Right ventricle myocardium inferior (tissue), 1 donor: ENCODE data around the gene AFF3. TPM values are rescaled to one million over a fixed set of nuclear protein-coding genes. Genes with fewer than 3 reads are reported as not detected.

Experiments
- ATAC-seq: fragments of 200-7000 bp; cut with Tn5 transposase; one replicate; pipeline ENCODE4 v1.9.1; 2020; ENCODE audit warnings: mild to moderate bottlenecking, moderate library complexity
- DNase-seq: peaks from one replicate; pipeline ENCODE4 v3.0.0; 2021; ENCODE audit errors: missing footprints
- intact Hi-C: fragments of 100-400 bp; cut with DNase I; formaldehyde crosslinking; loops from one replicate; pipeline ENCODE4 v1.11.0; 2022
- long read RNA-seq: library from polyadenylated mRNA; unstranded; transcript quantifications from one replicate; pipeline ENCODE4 v2.0.0, GENCODE V29; 2021
- total RNA-seq: library from RNA; stranded (reverse); fragmentation: NEBNext Ultra II Directional; extraction: Animal tissue kit (Norgen Biotek cat#: 25700); gene quantifications from one replicate; pipeline ENCODE4 v1.2.1, GENCODE V29; 2021
- donor health status: DM: no; HTN: yes; CAD: no; lungs with severe emphysema.

Gene AFF3, protein sequence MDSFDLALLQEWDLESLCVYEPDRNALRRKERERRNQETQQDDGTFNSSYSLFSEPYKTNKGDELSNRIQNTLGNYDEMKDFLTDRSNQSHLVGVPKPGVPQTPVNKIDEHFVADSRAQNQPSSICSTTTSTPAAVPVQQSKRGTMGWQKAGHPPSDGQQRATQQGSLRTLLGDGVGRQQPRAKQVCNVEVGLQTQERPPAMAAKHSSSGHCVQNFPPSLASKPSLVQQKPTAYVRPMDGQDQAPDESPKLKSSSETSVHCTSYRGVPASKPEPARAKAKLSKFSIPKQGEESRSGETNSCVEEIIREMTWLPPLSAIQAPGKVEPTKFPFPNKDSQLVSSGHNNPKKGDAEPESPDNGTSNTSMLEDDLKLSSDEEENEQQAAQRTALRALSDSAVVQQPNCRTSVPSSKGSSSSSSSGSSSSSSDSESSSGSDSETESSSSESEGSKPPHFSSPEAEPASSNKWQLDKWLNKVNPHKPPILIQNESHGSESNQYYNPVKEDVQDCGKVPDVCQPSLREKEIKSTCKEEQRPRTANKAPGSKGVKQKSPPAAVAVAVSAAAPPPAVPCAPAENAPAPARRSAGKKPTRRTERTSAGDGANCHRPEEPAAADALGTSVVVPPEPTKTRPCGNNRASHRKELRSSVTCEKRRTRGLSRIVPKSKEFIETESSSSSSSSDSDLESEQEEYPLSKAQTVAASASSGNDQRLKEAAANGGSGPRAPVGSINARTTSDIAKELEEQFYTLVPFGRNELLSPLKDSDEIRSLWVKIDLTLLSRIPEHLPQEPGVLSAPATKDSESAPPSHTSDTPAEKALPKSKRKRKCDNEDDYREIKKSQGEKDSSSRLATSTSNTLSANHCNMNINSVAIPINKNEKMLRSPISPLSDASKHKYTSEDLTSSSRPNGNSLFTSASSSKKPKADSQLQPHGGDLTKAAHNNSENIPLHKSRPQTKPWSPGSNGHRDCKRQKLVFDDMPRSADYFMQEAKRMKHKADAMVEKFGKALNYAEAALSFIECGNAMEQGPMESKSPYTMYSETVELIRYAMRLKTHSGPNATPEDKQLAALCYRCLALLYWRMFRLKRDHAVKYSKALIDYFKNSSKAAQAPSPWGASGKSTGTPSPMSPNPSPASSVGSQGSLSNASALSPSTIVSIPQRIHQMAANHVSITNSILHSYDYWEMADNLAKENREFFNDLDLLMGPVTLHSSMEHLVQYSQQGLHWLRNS (N-terminal part only)
- 6.8 TPM for total RNA-seq
- long read RNA-seq, partial matches to known transcripts: 0 of 2 reads
- long read RNA-seq, other reads (novel, unspliced or antisense): 2 of 2 reads

DNA sequence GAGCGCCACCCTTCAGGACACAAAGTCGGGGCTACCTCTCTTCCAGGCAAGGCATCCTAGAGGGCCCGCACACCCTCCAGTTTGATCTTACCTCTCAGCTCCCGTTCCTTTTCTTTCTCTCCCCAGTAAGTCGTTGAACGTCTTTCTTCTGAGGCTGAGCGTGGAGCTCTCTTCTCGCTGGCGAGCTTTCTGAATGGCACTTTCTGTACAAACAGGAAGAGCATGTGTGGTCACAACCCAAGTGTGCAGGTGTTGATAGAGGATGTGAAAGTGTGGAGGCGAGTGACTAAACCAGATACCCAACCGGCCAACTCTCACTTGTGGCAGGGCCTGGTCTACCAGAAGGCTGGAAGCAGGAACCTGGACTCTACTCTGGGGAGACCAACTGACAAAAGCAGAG, at the start of gene AFF3:
Gene AFF3 (minus strand): TSS at position 198 of the 400 bp plus-strand sequence. CDS start 38,136 bp downstream, outside the sequence.
- ATAC-seq (no peak), DNase-seq (no peak)
- intact Hi-C loops: no loop called here

DNA sequence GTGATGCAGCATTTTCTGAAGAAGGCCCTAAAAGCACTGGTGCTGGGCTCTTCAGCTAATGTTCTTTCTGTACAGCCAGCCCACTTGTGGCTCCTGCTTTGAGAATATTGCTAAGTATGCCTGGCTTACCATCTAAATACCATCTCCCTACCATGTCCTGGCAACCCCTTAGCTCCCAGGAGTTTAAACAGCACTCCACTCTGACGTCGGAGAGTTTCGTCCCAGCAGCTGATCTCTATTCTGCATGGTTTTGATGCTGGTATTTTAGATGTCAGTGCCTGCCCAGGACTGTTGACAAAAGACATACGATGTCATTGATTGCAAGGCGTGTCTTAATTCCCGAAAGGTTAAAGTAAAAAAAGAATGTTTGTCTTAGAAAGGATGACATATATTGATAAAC, 47.0 kb upstream of the AFF3 start:
- ATAC-seq (peak; percentile 42), DNase-seq (no peak)
- intact Hi-C loops: no loop called here

DNA sequence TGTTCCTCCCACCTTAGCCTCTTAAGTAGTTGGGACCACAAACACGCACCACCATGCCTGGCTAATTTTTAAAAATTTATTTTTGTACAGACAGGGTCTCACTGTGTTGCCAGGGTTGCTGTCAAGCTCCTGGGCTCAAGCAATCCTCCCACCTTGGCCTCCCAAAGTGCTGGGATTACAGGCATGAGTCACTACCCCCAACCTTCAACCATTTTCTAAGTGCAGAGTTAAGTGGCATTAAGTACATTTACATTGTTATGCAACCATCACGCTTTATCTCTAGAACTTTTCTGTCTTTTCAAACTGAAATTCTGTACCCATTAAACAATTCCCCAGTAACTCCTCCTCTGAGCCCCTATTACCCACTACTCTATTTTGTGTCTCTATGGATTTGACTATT, 45.9 kb upstream of the AFF3 start:
- no peak for DNase-seq
- intact Hi-C loops: no loop called here
- ATAC-seq: no peak

DNA sequence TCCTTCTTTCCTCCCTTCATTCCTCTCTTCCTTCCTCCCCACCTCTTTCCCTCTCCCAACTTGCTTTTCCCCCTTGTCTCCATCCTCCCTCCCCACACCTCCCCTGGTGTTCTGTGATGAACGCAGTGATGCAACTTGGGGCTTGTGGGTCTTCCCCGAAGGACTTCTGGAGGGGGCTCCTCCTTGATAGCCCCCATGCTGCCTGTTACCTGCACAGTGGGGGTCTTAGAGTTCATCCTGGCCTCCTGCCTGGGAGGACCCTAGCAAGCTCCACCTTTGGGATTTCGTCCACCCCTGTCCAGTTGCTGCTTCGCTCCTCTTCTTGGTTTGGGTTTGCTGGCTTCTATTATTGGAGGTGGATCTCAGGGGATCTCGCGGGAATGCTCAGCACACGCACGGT, 43.7 kb upstream of the AFF3 start:
- intact Hi-C loops: no loop called here
- ATAC-seq (no peak), DNase-seq (no peak)

DNA sequence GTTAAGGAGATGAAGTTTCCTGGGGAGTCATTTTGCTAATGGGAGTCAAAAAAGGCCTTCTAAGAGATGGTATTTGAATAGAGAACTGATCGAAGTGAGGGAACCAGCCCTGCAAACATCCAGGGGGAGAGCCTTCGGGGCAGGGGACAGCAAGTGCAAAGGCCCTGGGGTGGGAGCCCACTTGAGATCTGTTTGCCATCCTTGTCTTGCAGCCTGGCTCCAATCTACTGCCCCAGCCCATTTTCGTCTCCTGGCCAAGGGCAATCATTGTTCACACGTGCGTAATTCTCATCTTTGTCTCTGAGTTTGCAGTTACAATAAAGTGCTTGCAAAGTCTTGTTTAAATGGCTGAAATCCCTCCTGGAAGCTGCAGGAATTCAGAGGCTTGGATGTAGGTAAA, 43.1 kb upstream of the AFF3 start:
- intact Hi-C loops: no loop called here
- no peak for DNase-seq
- ATAC-seq: no peak

DNA sequence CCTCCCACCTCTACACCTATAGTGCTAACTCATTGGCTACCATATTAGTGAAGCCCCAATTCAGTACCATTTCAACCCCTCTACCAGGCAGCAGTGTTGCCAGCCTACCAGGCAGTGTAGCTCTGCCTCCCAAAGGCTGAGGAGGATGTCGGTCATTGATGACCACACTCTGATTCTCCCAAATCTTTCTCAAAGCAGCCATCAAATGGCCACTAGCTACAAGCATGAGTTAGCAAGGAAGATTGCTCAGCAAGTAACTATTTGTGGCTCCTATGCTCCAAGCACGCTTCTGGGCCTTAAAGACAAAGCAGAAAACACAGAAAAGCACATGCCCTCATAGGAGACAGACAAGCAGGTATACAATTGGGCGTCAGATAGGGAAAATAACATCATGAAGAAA, 42.7 kb upstream of the AFF3 start:
- ATAC-seq: no peak
- intact Hi-C loops: no loop called here

DNA sequence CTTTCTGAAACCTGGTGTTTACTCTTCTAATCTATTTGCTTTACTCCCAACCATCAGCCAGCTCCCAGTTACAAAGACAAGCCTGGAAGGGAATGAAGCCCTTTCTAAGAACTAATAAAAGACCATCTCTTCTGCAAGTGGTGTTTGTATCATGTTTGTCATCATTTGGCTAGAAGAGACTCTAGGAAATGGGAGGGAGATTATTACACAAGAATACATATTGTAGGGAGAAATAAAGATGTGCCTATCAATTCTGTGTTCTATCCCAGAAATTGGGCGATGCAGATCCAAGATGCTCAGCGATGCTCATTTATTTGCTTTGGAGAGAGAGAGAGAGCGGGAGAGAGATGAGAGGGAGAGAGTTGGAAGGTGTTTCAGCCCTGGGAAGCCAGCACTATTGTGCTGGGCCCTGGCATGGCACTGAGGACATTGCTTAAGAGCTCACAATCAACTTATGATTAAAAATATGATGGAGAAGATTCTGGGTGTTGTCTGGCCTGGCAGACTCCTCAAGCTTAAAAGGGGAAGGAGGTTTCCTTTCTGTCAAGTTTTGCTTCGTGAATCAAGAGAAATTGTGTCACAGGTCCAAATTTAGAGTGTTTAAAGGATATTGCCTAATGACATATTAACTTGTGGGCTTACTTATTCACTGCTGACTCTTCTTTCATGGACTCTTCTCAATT, 41.8 kb upstream of the AFF3 start:
- no peak for DNase-seq
- no peak for ATAC-seq
- intact Hi-C loops: loop anchor here (5.0 kb wide), 1 partner anchor 72 kb away; no protein-coding TSS in a partner anchor

More for the DNA sequence above, 42.7 kb upstream of the AFF3 start:
- DNase-seq: no peak

DNA sequence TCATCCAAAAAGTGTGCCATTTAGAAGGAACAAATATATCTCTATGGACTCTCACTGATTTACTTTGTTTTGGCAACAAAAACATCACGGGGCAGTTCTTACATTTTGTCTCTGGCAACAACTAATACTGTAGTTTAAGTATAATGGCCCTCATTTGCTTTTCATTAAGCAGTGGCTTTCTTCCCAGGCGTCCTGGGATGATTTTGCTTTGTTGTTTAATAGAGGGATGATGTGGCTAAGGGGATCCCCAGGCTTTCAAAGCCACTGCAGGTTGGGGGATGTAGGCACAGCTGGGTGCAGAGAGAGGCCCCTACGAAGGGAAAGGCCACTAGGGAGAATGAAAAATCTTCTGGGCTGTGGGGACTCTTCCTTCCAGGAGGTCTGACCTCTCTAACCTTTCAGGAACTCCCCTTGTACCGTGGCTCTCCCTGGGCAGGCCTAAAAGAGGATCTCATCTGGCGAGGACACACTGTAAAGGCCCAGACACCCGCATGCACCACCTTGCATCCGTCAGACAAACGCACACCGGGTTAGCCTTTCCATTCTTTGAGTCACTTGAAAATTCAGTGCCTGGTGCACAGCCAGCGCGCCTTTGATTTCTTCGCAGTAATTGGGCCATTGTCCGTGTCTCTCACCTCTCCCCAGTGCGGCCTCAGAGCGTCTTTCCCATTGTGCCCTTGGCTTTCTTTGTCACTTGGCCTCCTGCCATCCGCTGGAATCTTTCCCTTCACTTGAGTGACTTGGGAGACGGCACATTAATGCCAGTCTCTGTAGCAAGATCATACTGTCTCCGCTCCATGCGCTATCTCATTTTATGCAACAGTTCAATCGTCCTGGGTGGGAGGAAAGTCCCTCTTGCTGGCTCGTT, 40.3 kb upstream of the AFF3 start:
- DNase-seq (peak; percentile 68), ATAC-seq (peak; percentile 70)
- intact Hi-C loops: loop anchor here (5.0 kb wide), 1 partner anchor 70 kb away; no protein-coding TSS in a partner anchor

DNA sequence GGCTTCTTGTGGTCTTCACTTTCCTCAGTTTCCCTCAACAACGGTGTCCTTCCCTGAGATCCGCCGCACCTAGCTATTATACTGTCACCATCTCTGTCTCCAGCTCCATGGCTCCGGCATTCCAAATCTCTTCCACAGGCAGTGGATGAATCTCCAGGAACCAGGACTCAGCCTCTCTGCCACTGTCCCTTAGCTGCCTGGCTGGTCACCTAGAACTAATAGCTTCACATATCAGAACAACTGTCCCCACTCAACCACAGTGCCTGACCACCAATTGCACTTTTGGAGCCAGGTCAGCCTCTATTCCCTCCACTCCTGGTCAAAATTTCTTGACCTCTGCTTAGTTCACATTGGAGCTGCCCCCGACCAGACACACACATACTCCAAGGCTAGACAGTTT, 38.1 kb upstream of the AFF3 start:
- DNase-seq: no peak
- intact Hi-C loops: loop anchor here (5.0 kb wide), 1 partner anchor 68 kb away; no protein-coding TSS in a partner anchor
- ATAC-seq: no peak

DNA sequence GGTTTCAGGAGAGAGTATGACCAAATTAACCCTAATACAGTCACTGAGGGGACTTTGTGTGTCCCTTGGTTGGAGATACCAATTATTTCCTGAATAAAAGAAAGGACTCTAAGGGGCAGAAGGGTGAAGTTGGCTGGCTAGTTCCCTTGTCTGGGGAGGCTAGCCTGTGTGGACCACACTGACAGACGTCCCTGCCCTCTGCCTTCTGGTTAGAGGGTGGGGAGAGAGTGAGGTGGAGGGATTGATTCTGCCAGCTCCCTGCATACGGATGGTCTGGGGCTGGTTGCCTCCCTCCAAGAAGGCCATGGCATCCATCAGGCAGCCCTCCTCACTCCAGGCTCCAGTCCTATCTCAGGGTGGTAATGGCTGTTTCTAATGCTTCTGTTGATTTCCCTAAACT, 37.4 kb upstream of the AFF3 start:
- intact Hi-C loops: loop anchor here (5.0 kb wide), 1 partner anchor 68 kb away; no protein-coding TSS in a partner anchor
- no peak for ATAC-seq
- DNase-seq: no peak

DNA sequence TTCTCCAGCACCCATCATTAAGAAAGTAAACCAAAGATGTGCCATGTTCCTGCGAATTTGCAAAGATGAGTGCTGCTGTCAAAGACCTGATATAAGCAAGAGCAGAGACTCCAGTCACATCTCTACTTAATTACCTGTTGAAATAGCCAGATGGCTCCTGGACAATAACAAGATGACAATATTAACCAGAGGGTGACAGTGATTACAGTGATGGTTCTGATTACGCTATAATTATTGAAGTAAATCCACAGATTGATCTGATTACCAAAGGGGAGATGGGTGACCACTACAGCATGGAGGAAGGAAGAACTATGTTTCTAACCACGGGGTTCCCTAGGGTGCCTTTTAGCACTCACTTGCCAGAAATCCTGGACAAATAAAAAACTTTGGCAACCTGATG, 36.5 kb upstream of the AFF3 start:
- ATAC-seq (no peak), DNase-seq (no peak)
- intact Hi-C loops: loop anchor here (1.0 kb wide), 1 partner anchor 64 kb away; no protein-coding TSS in a partner anchor

DNA sequence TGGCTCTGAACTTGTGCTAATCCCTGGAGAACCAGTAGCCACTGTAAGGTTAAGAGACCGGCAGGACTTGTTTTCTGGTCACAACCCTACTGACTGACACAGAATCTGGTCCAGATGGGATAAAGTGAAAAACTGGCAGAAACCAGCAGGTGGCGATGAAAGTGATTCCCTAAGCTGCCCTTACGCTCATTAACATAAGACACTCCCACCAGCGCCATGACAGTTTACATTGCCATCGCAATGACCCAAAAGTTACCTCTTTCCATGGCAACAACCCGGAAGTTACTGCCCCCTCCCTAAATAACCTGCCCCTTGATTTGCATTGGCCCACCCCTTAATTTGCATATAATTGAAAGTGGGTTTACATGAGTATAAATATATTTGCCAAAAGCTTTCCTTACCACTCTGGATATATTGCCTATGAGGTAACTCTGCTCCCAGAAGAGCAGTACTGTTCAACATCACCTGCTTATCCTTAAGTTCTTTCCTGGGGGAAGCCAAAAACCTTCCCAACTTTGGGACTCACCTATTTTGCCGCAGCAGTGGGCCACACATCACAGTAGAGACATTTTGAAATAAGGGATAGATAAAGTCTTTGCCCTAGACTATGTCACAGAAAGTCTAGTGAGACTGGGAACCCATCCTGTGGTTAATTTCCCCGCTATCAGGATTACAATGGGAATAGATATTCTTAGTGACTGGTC, 35.8 kb upstream of the AFF3 start:
- intact Hi-C loops: loop anchor here (1.0 kb wide), 1 partner anchor 65 kb away; no protein-coding TSS in a partner anchor
- no peak for DNase-seq
- no peak for ATAC-seq

DNA sequence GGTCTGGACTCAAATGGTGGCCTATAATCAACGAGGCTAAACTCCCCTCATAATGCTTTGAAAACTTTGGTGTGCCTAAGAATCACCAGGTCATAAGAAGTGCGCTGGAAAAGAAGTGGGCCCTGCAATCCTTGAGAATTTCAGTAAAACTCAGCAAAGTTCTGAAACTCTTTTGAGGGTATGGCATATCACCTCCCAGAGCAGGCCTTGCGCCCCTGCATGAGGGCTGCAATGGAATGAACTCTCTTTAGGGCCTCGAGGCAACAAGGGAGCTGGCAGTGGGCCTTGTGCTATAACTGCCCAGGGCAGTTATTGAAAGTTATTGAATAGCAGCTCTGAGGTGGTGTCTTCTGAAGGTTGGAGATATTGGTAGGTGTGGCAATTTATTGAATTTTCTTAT, 34.5 kb upstream of the AFF3 start:
- ATAC-seq: no peak
- intact Hi-C loops: no loop called here
- no peak for DNase-seq

DNA sequence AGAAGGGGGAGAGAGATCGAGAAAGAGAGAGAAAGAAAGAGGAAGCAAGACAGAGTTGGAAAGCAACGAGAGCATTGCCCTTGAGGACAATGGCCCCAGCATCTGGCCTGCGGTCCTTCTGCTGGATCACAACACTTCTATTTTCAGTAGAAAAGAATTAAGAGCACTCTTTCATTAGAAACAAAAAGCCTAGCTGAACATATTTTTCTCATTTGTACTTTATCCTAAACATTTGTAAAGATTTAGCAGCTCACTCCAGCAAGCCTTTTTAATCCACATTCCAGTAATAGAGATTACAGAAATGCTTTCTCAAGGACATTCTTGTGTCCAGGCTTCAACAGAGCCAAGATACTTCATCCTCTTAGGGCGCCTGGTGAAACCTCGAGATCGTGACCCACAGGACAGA, 31.6 kb upstream of the AFF3 start:
- DNase-seq (peak; percentile 54), ATAC-seq (no peak)
- intact Hi-C loops: no loop called here

DNA sequence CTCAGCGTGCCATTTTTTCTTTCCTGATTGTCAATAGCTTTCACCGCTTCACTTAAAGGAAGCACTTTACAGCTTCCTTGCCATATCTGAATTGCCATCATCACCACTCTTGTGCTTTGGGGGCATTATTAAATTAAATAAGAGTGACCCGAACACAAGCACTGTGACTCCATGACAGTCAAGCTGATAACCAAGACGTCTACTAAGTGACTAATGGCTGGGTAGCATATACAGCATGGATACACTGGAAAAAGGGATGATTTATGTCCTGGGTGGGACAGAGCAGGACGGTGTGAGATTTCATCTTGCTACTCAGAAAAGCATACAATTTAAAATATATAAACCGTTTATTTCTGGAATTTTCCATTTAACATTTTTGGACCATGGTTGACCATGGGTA, 24.3 kb upstream of the AFF3 start:
- intact Hi-C loops: no loop called here
- ATAC-seq (no peak), DNase-seq (no peak)

DNA sequence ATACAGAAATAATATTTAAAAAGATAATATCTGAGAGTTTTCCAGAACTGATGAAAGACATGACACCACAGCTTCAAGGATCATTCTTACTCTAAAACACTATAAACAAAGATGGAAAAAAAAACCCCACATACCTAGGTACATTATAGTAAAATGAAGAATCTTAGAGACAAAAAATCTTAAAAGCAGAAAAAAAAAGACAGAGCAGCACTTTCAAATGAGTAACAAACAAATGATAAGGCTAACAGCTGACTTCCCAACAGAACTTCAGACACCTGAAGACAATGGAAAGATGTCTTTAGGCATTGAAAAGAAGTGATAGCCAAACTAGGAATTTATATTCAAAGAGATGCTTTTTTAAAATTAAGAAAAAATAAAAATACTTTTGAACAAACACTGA, 21.2 kb upstream of the AFF3 start:
- ATAC-seq (no peak), DNase-seq (no peak)
- intact Hi-C loops: no loop called here
